ENCODE results near the gene TRIM67. TPM values are rescaled to one million over a fixed set of nuclear protein-coding genes. Genes with fewer than 3 reads are reported as not detected.
A peak's percentile ranks its signal among the peaks of the same experiment; 100 is the strongest.

The TRIM67 gene
- total RNA-seq, 6 experiments from 2014 or later = not detected

DNA sequence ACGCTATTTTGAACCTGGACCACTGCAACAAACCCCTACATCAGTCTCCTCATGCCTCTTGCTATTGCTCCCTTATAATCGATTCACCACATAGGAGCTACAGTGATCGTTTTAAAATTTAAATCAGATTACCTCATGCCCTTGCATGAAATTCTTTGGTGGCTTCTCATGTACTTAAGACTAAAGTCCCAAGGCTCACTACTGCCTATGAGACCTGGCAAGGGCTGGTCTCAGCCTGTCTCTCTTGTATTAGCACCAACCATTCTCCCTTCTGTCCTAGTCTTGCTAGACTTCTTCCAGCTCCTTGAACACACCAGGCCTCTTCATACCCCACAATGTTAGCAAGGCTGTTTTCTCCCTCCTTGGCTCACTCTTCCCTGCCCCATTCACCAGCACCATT lies 72.6 kb downstream of the TRIM67 start:
- Histone ChIP-seq H3K27me3 (no peaks in the 10 kb centered on the region), H3K4me1 (peaks cover 0 to 78% (median 30%) of the 10 kb centered on the region in 4 donors), H3K4me3 (no peak overlapping the region), H3K9me3 (no peaks in the 10 kb centered on the region), H3K36me3 (peaks cover 0 to 20% (median 2%) of the 10 kb centered on the region in 4 donors), H3K27ac (peak overlapping the region in 2 of 3 donors; percentile 14 to 68)
- 28% methylated on average over 3 of the region's 3 CpGs for whole genome bisulfite sequencing (ENCODE audit: insufficient coverage, low coverage, low lambda C conversion rate, missing lambda C conversion rate)
- no peak for DNase-seq
- TF ChIP-seq POLR2A (IDR thresholded peaks at IDR 0.05) = no peak
- no peak for TF ChIP-seq CTCF (IDR thresholded peaks at IDR 0.05)
- no peak for ATAC-seq
- intact Hi-C loops (cut with DNase I) = no loop called here

- intact Hi-C loops (cut with DNase I) = no loop called here
- Histone ChIP-seq H3K27ac (peak overlapping the region; percentile 25 to 68 (median 32)), H3K4me1 (peaks cover 0 to 82% (median 34%) of the 10 kb centered on the region in 4 donors)
These were observed 73.8 kb downstream of the TRIM67 start for GRCh38 chr1:231235526-231236207.

GRCh38 chr1:231236208-231236591 lies 74.3 kb downstream of the TRIM67 start:
- ATAC-seq (peak in 3 of 4 donors; percentile 16 to 47 (median 31)), DNase-seq (no peak)
- peaks cover 0 to 13% (median 0%) of the 10 kb centered on the region in 4 donors for H3K36me3 ChIP-seq
- H3K9me3 ChIP-seq = no peaks in the 10 kb centered on the region
- peaks cover 0 to 82% (median 34%) of the 10 kb centered on the region in 4 donors for H3K4me1 ChIP-seq
- H3K4me3 ChIP-seq = no peak overlapping the region
- intact Hi-C loops (cut with DNase I) = no loop called here
- WGBS (ENCODE audit: insufficient coverage, low coverage, low lambda C conversion rate, missing lambda C conversion rate) = 12% methylated on average over 4 of the region's 4 CpGs
- TF ChIP-seq CTCF (IDR thresholded peaks at IDR 0.05) (no peak), POLR2A (IDR thresholded peaks at IDR 0.05) (no peak)
- H3K27me3 ChIP-seq = no peaks in the 10 kb centered on the region
- H3K27ac ChIP-seq = peak overlapping the region; percentile 25 to 68 (median 32)

More at GRCh38 chr1:231235526-231236207, 73.8 kb downstream of the TRIM67 start:
- Histone ChIP-seq H3K9me3 (no peaks in the 10 kb centered on the region), H3K4me3 (no peak overlapping the region), H3K36me3 (peaks cover 0 to 15% (median 0%) of the 10 kb centered on the region in 4 donors), H3K27me3 (no peaks in the 10 kb centered on the region)
- no peak for ATAC-seq
- DNase-seq = no peak
- WGBS (ENCODE audit: insufficient coverage, low coverage, low lambda C conversion rate, missing lambda C conversion rate) = 93% methylated on average over 3 of the region's 3 CpGs
- no peak for TF ChIP-seq POLR2A (IDR thresholded peaks at IDR 0.05)
- TF ChIP-seq CTCF (IDR thresholded peaks at IDR 0.05) = no peak

- H3K27me3 ChIP-seq = no peaks in the 10 kb centered on the region
These were observed 75.1 kb downstream of the TRIM67 start for GRCh38 chr1:231236938-231237337.

GRCh38 chr1:231238298-231238697 lies 76.4 kb downstream of the TRIM67 start:
- 90% methylated on average over 1 of the region's 1 CpG for WGBS (ENCODE audit: insufficient coverage, low coverage, low lambda C conversion rate, missing lambda C conversion rate)
- Histone ChIP-seq H3K36me3 (peaks cover 0 to 13% (median 0%) of the 10 kb centered on the region in 4 donors), H3K27me3 (no peaks in the 10 kb centered on the region), H3K9me3 (no peaks in the 10 kb centered on the region), H3K4me1 (peaks cover 0 to 82% (median 40%) of the 10 kb centered on the region in 4 donors), H3K4me3 (no peak overlapping the region), H3K27ac (peak overlapping the region in 1 of 3 donors; percentile 68)
- peak in 1 of 4 donors; percentile 20 for ATAC-seq
- TF ChIP-seq POLR2A (IDR thresholded peaks at IDR 0.05) = no peak
- no peak for TF ChIP-seq CTCF (IDR thresholded peaks at IDR 0.05)
- intact Hi-C loops (cut with DNase I) = no loop called here
- no peak for DNase-seq

More at GRCh38 chr1:231236938-231237337, 75.1 kb downstream of the TRIM67 start:
- Histone ChIP-seq H3K9me3 (no peaks in the 10 kb centered on the region), H3K4me3 (no peak overlapping the region), H3K4me1 (peaks cover 0 to 81% (median 34%) of the 10 kb centered on the region in 4 donors), H3K36me3 (peaks cover 0 to 13% (median 0%) of the 10 kb centered on the region in 4 donors), H3K27ac (peak overlapping the region in 2 of 3 donors; percentile 25 to 68)
- no peak for TF ChIP-seq POLR2A (IDR thresholded peaks at IDR 0.05)
- no peak for ATAC-seq
- intact Hi-C loops (cut with DNase I) = no loop called here
- no peak for DNase-seq
- WGBS (ENCODE audit: insufficient coverage, low coverage, low lambda C conversion rate, missing lambda C conversion rate) = 92% methylated on average over 9 of the region's 9 CpGs
